Endodermal cell (in vitro differentiated cells): ENCODE results near the gene FMNL2. TPM values are rescaled to one million over a fixed set of nuclear protein-coding genes. Genes with fewer than 3 reads are reported as not detected.

Experiments
- DNase-seq: peaks from one replicate; pipeline ENCODE4 v3.0.0-alpha.2; 2017
- H3K27ac ChIP-seq: 2 replicates; pipeline ENCODE4 v1.5.1; 2013; ENCODE audit warnings: mild to moderate bottlenecking, low read depth, low read length, moderate library complexity
- H3K27me3 ChIP-seq: 2 replicates; pipeline ENCODE4 v1.6.1; 2013; ENCODE audit warnings: mild to moderate bottlenecking, low read length, moderate library complexity; ENCODE audit not compliant: insufficient read depth, control insufficient read depth, poor library complexity, severe bottlenecking
- H3K36me3 ChIP-seq: 2 replicates; pipeline ENCODE4 v1.7.0; 2013; ENCODE audit warnings: mild to moderate bottlenecking, low read length, moderate library complexity; ENCODE audit not compliant: control insufficient read depth, insufficient read depth
- H3K4me1 ChIP-seq: one replicate; pipeline ENCODE4 v1.7.0; 2013; ENCODE audit warnings: low read length; ENCODE audit not compliant: control insufficient read depth, insufficient read depth
- H3K4me3 ChIP-seq: 2 replicates; pipeline ENCODE4 v1.5.1; 2013; ENCODE audit warnings: mild to moderate bottlenecking, low read length, moderate library complexity
- H3K9ac ChIP-seq: 2 replicates; pipeline ENCODE4 v1.6.1; 2013; ENCODE audit warnings: mild to moderate bottlenecking, low read length, moderate library complexity; ENCODE audit not compliant: poor library complexity, severe bottlenecking; ENCODE audit errors: extremely low read depth
- H3K9me3 ChIP-seq: 2 replicates; pipeline ENCODE4 v1.6.1; 2013; ENCODE audit warnings: mild to moderate bottlenecking, low read length, moderate library complexity; ENCODE audit not compliant: control insufficient read depth
- H3K27ac Mint-ChIP-seq: 2 replicates; pipeline ENCODE4 v1.8.0; 2020; ENCODE audit warnings: mixed read lengths
- H3K27me3 Mint-ChIP-seq: 2 replicates; pipeline ENCODE4 v1.8.0; 2021; ENCODE audit warnings: mild to moderate bottlenecking, mixed read lengths; ENCODE audit not compliant: insufficient read depth
- H3K36me3 Mint-ChIP-seq: 2 replicates; pipeline ENCODE4 v1.8.0; 2020; ENCODE audit warnings: low read depth, mixed read lengths
- H3K4me1 Mint-ChIP-seq: 2 replicates; pipeline ENCODE4 v1.8.0; 2020; ENCODE audit warnings: mixed read lengths
- H3K4me3 Mint-ChIP-seq: 2 replicates; pipeline ENCODE4 v1.8.0; 2020; ENCODE audit warnings: mild to moderate bottlenecking, moderate library complexity, mixed read lengths
- H3K9me3 Mint-ChIP-seq: 2 replicates; pipeline ENCODE4 v1.8.0; 2020; ENCODE audit warnings: mild to moderate bottlenecking, mixed read lengths
- WGBS, 2 experiments: methylation state at CpG; one replicate each; pipeline versions ENCODE4 v1.1.5 to v1.1.7; 2013; ENCODE audit warnings: missing lambda C conversion rate in 2 of 2, mixed read lengths in 1 of 2; ENCODE audit not compliant: insufficient coverage in 1 of 2, insufficient read length in 1 of 2; 5-methylcytosine and 5-hydroxymethylcytosine counted together
- total RNA-seq, 2 donors: library from RNA; stranded (reverse); fragmentation: NEBNext Ultra II Directional in 1 of 2; extraction: Animal tissue kit (Norgen Biotek cat#: 25700) in 1 of 2; gene quantifications; 2 replicates in 1 of 2; 3 replicates in 1 of 2; pipeline ENCODE4 v1.2.1, GENCODE V29; 2021
- TF ChIP-seq, protein P1 (sequence below): fragments of 200-600 bp; sonication (generic); conservative IDR thresholded peaks from 2 replicates; pipeline ENCODE4 v1.5.0; 2021; ENCODE audit warnings: antibody characterized with exemption, mild to moderate bottlenecking

Gene FMNL2
- total RNA-seq, 2 donors from 2014 or later, result 49.4 to 51.8 TPM

DNA sequence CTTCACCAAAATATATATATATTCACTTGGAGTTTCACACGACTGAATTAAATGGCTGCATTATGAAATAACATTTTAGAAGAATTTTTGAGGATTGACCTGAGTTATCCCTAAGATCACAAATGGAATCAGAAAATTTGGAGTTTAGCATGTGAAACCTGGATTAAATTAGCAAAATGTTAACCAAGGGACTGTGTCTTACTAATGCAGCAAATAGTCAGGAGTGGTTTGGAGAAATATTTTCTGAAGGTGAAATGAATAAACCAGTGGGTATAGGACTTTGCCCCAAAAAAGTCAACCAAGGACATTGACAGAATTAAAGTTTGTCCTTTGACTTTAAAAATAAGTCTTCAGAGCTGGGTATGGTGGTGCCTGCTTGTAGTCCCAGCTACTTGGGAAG lies 271.1 kb downstream of the FMNL2 start:
- no peak overlapping the region for H3K27ac Mint-ChIP-seq
- H3K27me3 Mint-ChIP-seq, result no peaks in the 10 kb centered on the region
- no peaks in the 10 kb centered on the region for H3K4me1 Mint-ChIP-seq
- H3K9me3 Mint-ChIP-seq, result no peaks in the 10 kb centered on the region
- no peak overlapping the region for H3K4me3 ChIP-seq
- H3K9me3 ChIP-seq, result no peaks in the 10 kb centered on the region
- TF ChIP-seq, protein P1, sequence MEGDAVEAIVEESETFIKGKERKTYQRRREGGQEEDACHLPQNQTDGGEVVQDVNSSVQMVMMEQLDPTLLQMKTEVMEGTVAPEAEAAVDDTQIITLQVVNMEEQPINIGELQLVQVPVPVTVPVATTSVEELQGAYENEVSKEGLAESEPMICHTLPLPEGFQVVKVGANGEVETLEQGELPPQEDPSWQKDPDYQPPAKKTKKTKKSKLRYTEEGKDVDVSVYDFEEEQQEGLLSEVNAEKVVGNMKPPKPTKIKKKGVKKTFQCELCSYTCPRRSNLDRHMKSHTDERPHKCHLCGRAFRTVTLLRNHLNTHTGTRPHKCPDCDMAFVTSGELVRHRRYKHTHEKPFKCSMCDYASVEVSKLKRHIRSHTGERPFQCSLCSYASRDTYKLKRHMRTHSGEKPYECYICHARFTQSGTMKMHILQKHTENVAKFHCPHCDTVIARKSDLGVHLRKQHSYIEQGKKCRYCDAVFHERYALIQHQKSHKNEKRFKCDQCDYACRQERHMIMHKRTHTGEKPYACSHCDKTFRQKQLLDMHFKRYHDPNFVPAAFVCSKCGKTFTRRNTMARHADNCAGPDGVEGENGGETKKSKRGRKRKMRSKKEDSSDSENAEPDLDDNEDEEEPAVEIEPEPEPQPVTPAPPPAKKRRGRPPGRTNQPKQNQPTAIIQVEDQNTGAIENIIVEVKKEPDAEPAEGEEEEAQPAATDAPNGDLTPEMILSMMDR, result no peak
- no peak overlapping the region for H3K9ac ChIP-seq
- 95% methylated on average over 1 of the region's 1 CpG; no CpG with 5 or more reads in 1 of the 2 experiments for WGBS, 2 experiments
- no peak overlapping the region for H3K4me3 Mint-ChIP-seq
- H3K4me1 ChIP-seq, result no peaks in the 10 kb centered on the region
- no peak for DNase-seq
- no peak overlapping the region for H3K27ac ChIP-seq
- peaks cover 20% of the 10 kb centered on the region for H3K36me3 ChIP-seq
- H3K36me3 Mint-ChIP-seq, result peaks cover 11% of the 10 kb centered on the region
- H3K27me3 ChIP-seq, result no peaks in the 10 kb centered on the region

DNA sequence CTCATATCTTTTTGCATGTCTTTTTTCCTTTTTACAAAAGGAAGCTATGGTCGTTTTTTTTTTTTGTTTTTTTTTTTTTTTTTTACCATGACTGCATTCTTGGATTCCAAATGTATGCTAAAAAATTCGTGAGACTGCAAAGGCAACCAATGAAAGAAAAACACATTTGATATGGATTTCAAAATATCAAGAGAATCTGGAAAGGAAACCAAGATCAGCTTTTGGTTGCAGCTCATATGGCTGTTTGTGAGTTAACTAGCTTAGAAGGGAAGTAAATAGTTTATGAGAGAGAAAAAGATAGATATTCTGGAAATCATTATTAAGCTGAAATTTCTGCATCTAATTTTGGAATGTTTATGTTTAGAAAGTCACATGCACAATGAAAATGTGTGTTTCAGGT lies 272.0 kb downstream of the FMNL2 start:
- Histone ChIP-seq H3K27me3 (no peaks in the 10 kb centered on the region), H3K9ac (no peak overlapping the region), H3K9me3 (no peaks in the 10 kb centered on the region), H3K27ac (no peak overlapping the region), H3K4me1 (no peaks in the 10 kb centered on the region), H3K4me3 (no peak overlapping the region), H3K36me3 (peaks cover 25% of the 10 kb centered on the region)
- Mint-ChIP-seq H3K36me3 (peaks cover 16% of the 10 kb centered on the region), H3K27me3 (no peaks in the 10 kb centered on the region), H3K4me3 (no peak overlapping the region), H3K9me3 (no peaks in the 10 kb centered on the region), H3K27ac (no peak overlapping the region), H3K4me1 (no peaks in the 10 kb centered on the region)
- no peak for DNase-seq
- TF ChIP-seq, protein P1, result no peak
- 88 to 93% methylated on average over 1 to 2 of the region's 2 CpGs for WGBS, 2 experiments

DNA sequence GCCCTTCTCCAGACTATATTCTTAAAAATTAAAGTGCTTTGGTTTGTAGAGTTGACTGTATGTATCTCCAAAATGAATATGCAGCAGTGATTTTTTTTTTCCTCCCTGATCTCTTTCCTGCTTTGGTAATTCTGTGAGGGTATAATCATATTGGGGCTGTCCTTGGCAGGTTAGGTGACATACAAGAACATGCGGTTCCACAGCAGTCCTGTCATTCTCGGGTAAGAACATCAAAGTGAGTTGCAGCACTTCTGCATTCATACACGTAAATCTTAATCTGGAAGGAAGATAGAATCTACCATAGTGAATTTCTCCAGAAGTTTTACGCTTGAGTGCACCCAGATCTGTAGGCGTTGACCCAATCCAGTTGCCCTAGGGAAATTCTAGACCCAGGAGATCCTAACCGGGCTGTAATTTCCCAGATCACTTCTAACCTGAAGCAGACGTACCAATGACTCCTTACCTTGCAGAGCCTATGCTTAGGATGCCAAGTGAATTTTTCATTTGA lies 272.9 kb downstream of the FMNL2 start:
- no peak overlapping the region for H3K27ac Mint-ChIP-seq
- no peak overlapping the region for H3K4me3 Mint-ChIP-seq
- H3K9me3 ChIP-seq, result no peaks in the 10 kb centered on the region
- DNase-seq, result no peak
- H3K4me1 ChIP-seq, result no peaks in the 10 kb centered on the region
- H3K4me3 ChIP-seq, result no peak overlapping the region
- H3K36me3 ChIP-seq, result peaks cover 25% of the 10 kb centered on the region
- no peak overlapping the region for H3K27ac ChIP-seq
- TF ChIP-seq, protein P1, result no peak
- H3K4me1 Mint-ChIP-seq, result peaks cover 2% of the 10 kb centered on the region
- H3K27me3 ChIP-seq, result no peaks in the 10 kb centered on the region
- no peak overlapping the region for H3K9ac ChIP-seq
- no peaks in the 10 kb centered on the region for H3K9me3 Mint-ChIP-seq
- no peaks in the 10 kb centered on the region for H3K27me3 Mint-ChIP-seq
- 88 to 97% methylated on average over 5 to 7 of the region's 7 CpGs for WGBS, 2 experiments
- H3K36me3 Mint-ChIP-seq, result peaks cover 18% of the 10 kb centered on the region
